ENCODE results near the gene TNFAIP2. TPM values are rescaled to one million over a fixed set of nuclear protein-coding genes. Genes with fewer than 3 reads are reported as not detected.

TNFAIP2 gene
- total and polyA plus RNA-seq, 12 donors = 5.2 to 615 (median 115) TPM

- TF ChIP-seq POLR2A (IDR thresholded peaks at IDR 0.05) = no peak
- TF ChIP-seq CTCF (IDR thresholded peaks at IDR 0.05) = no peak
- no peaks in the 10 kb centered on the region for H3K9me3 ChIP-seq (replicated peaks in 1 of 3)
- intact Hi-C loops (cut with DNase I) = loop anchor here in 1 of 2 donors (5.0 kb wide), 1 partner anchor 87 kb away; no protein-coding TSS in a partner anchor
- no peak for DNase-seq
- peaks cover 17% of the 10 kb centered on the region for H3K27me3 ChIP-seq
- H3K4me3 ChIP-seq = no peak overlapping the region
- H3K27ac ChIP-seq = no peak overlapping the region
- WGBS, 4 donors = 80 to 88% (median 85%) methylated on average over 1 to 8 of the region's 8 CpGs
- H3K36me3 ChIP-seq (replicated peaks in 1 of 2) = no peaks in the 10 kb centered on the region
- H3K4me1 ChIP-seq (replicated peaks in 1 of 2) = peaks cover 8 to 16% of the 10 kb centered on the region in 2 donors
These were observed 23.5 kb upstream of the TNFAIP2 start for GRCh38 chr14:103099733-103100280.

GRCh38 chr14:103100281-103101121 lies 22.8 kb upstream of the TNFAIP2 start:
- H3K36me3 ChIP-seq (replicated peaks in 1 of 2) = no peaks in the 10 kb centered on the region
- H3K9me3 ChIP-seq (replicated peaks in 1 of 3) = no peaks in the 10 kb centered on the region
- 86 to 90% (median 88%) methylated on average over 11 to 25 of the region's 25 CpGs for WGBS, 4 donors
- H3K4me1 ChIP-seq (replicated peaks in 1 of 2) = peaks cover 8 to 16% of the 10 kb centered on the region in 2 donors
- DNase-seq = no peak
- intact Hi-C loops (cut with DNase I) = loop anchor here in 1 of 2 donors (5.0 kb wide), 1 partner anchor 87 kb away; no protein-coding TSS in a partner anchor
- TF ChIP-seq CTCF (IDR thresholded peaks at IDR 0.05) = no peak
- TF ChIP-seq POLR2A (IDR thresholded peaks at IDR 0.05) = no peak
- peaks cover 17% of the 10 kb centered on the region for H3K27me3 ChIP-seq
- H3K27ac ChIP-seq = no peak overlapping the region
- H3K4me3 ChIP-seq = no peak overlapping the region

GRCh38 chr14:103101257-103101962 lies 21.9 kb upstream of the TNFAIP2 start:
- 89 to 96% (median 93%) methylated on average over 10 to 11 of the region's 11 CpGs for WGBS, 4 donors
- H3K9me3 ChIP-seq (replicated peaks in 1 of 3) = no peaks in the 10 kb centered on the region
- H3K27ac ChIP-seq = no peak overlapping the region
- intact Hi-C loops (cut with DNase I) = loop anchor here in 1 of 2 donors (5.0 kb wide), 1 partner anchor 86 kb away; no protein-coding TSS in a partner anchor
- H3K27me3 ChIP-seq = peaks cover 17% of the 10 kb centered on the region
- no peak overlapping the region for H3K4me3 ChIP-seq
- no peaks in the 10 kb centered on the region for H3K36me3 ChIP-seq (replicated peaks in 1 of 2)
- peaks cover 8 to 16% of the 10 kb centered on the region in 2 donors for H3K4me1 ChIP-seq (replicated peaks in 1 of 2)
- no peak for DNase-seq
- no peak for TF ChIP-seq CTCF (IDR thresholded peaks at IDR 0.05)
- TF ChIP-seq POLR2A (IDR thresholded peaks at IDR 0.05) = no peak
